H9 (cell line): Measurements from ENCODE around the gene RANBP3. TPM values are rescaled to one million over a fixed set of nuclear protein-coding genes. Genes with fewer than 3 reads are reported as not detected.

ENCODE experiments used
- DNase-seq: peaks from one replicate; pipeline ENCODE4 v3.0.0-alpha.2; 2017
- H2AFZ ChIP-seq: one replicate; pipeline ENCODE4 v1.6.1; 2013; ENCODE audit warnings: mild to moderate bottlenecking, low read length, control low read depth, moderate library complexity
- H2AK5ac ChIP-seq: 2 replicates; pipeline ENCODE4 v1.6.1; 2013; ENCODE audit warnings: low read length, control low read depth, mixed read lengths; ENCODE audit not compliant: insufficient read length
- H2BK120ac ChIP-seq: one replicate; pipeline ENCODE4 v1.6.1; 2013; ENCODE audit warnings: low read depth, mild to moderate bottlenecking, low read length, control low read depth, inconsistent platforms; ENCODE audit not compliant: poor library complexity, severe bottlenecking
- H2BK12ac ChIP-seq: 2 replicates; pipeline ENCODE4 v1.6.1; 2013; ENCODE audit warnings: low read length, control low read depth, mixed read lengths, low read depth; ENCODE audit not compliant: insufficient read length
- H2BK15ac ChIP-seq: 2 replicates; pipeline ENCODE4 v1.6.1; 2013; ENCODE audit warnings: low read depth, low read length, control low read depth
- H2BK20ac ChIP-seq: one replicate; pipeline ENCODE4 v1.6.1; 2013; ENCODE audit warnings: low read depth, mild to moderate bottlenecking, low read length, control low read depth, inconsistent platforms; ENCODE audit not compliant: poor library complexity, severe bottlenecking
- H2BK5ac ChIP-seq: 2 replicates; pipeline ENCODE4 v1.6.1; 2013; ENCODE audit warnings: low read length, control low read depth, mixed read lengths; ENCODE audit not compliant: insufficient read length
- H3K14ac ChIP-seq: 2 replicates; pipeline ENCODE4 v1.6.1; 2013; ENCODE audit warnings: low read length, control low read depth; ENCODE audit not compliant: insufficient read depth
- H3K18ac ChIP-seq: 2 replicates; pipeline ENCODE4 v1.6.1; 2013; ENCODE audit warnings: low read depth, mild to moderate bottlenecking, mixed read lengths, low read length, control low read depth; ENCODE audit not compliant: insufficient read length
- H3K23ac ChIP-seq: 2 replicates; pipeline ENCODE4 v1.6.1; 2013; ENCODE audit warnings: low read length, control low read depth, mixed read lengths, low read depth; ENCODE audit not compliant: insufficient read length
- H3K23me2 ChIP-seq: 2 replicates; pipeline ENCODE4 v1.6.1; 2013; ENCODE audit warnings: low read depth, mild to moderate bottlenecking, mixed read lengths, low read length, control low read depth; ENCODE audit not compliant: insufficient read length, poor library complexity, severe bottlenecking
- H3K27ac ChIP-seq: 2 replicates; pipeline ENCODE4 v1.5.1; 2013; ENCODE audit warnings: low read length, control low read depth, mixed read lengths, low read depth; ENCODE audit not compliant: insufficient read length
- H3K27me3 ChIP-seq: 2 replicates; pipeline ENCODE4 v1.6.1; 2013; ENCODE audit warnings: low read length, control low read depth, inconsistent platforms; ENCODE audit not compliant: insufficient read depth
- H3K4ac ChIP-seq: 2 replicates; pipeline ENCODE4 v1.6.1; 2013; ENCODE audit warnings: low read depth, mild to moderate bottlenecking, control low read depth, inconsistent platforms, low read length, moderate library complexity
- H3K4me1 ChIP-seq: 2 replicates; pipeline ENCODE4 v1.6.1; 2013; ENCODE audit warnings: low read length, control low read depth, inconsistent platforms; ENCODE audit not compliant: insufficient read depth
- H3K4me2 ChIP-seq: 2 replicates; pipeline ENCODE4 v1.6.1; 2013; ENCODE audit warnings: low read length, control low read depth, mixed read lengths; ENCODE audit not compliant: insufficient read length, insufficient read depth
- H3K56ac ChIP-seq: 2 replicates; pipeline ENCODE4 v1.6.1; 2013; ENCODE audit warnings: low read depth, mild to moderate bottlenecking, mixed read lengths, low read length, control low read depth; ENCODE audit not compliant: insufficient read length
- H3K79me1 ChIP-seq: 2 replicates; pipeline ENCODE4 v1.6.1; 2013; ENCODE audit warnings: low read depth, mild to moderate bottlenecking, moderate library complexity, low read length, control low read depth, inconsistent platforms; ENCODE audit not compliant: insufficient read depth, poor library complexity, severe bottlenecking
- H3K79me2 ChIP-seq: 2 replicates; pipeline ENCODE4 v1.6.1; 2013; ENCODE audit warnings: low read length, control low read depth, inconsistent platforms; ENCODE audit not compliant: insufficient read depth
- H3K9ac ChIP-seq: 2 replicates; pipeline ENCODE4 v1.6.1; 2013; ENCODE audit warnings: low read length, control low read depth, mixed read lengths; ENCODE audit not compliant: insufficient read length; ENCODE audit errors: extremely low read depth
- H3K9me3 ChIP-seq: one replicate; pipeline ENCODE4 v1.6.1; 2013; ENCODE audit warnings: low read depth, low read length, inconsistent platforms; ENCODE audit not compliant: control insufficient read depth
- H3T11ph ChIP-seq: one replicate; pipeline ENCODE4 v1.6.1; 2013; ENCODE audit warnings: mild to moderate bottlenecking, low read length, control low read depth, inconsistent platforms
- H4K20me1 ChIP-seq: one replicate; pipeline ENCODE4 v1.6.1; 2013; ENCODE audit not compliant: control insufficient read depth, insufficient read length, insufficient read depth
- H4K5ac ChIP-seq: 2 replicates; pipeline ENCODE4 v1.6.1; 2013; ENCODE audit warnings: low read depth, mild to moderate bottlenecking, mixed read lengths, low read length, control low read depth; ENCODE audit not compliant: insufficient read length
- H4K8ac ChIP-seq: replicated peaks from 2 replicates; pipeline ENCODE4 v1.6.1; 2013; ENCODE audit warnings: low read length, control low read depth, mixed read lengths, low read depth; ENCODE audit not compliant: insufficient read length
- H4K91ac ChIP-seq: 2 replicates; pipeline ENCODE4 v1.6.1; 2013; ENCODE audit warnings: low read depth, mild to moderate bottlenecking, moderate library complexity, mixed read lengths, low read length, control low read depth; ENCODE audit not compliant: insufficient read length
- H3K27ac Mint-ChIP-seq, 3 experiments: 2 replicates in 2 of 3; 3 replicates in 1 of 3; pipeline ENCODE4 v1.8.0; 2020 to 2021; ENCODE audit warnings: mixed read lengths in 3 of 3, mild to moderate bottlenecking in 1 of 3, moderate library complexity in 1 of 3
- H3K27me3 Mint-ChIP-seq: 2 replicates; pipeline ENCODE4 v1.8.0; 2021; ENCODE audit warnings: low read depth, mild to moderate bottlenecking, moderate library complexity, mixed read lengths
- H3K36me3 Mint-ChIP-seq, 3 experiments: 2 replicates in 2 of 3; 3 replicates in 1 of 3; pipeline ENCODE4 v1.8.0; 2020 to 2021; ENCODE audit warnings: low read depth in 3 of 3, mixed read lengths in 3 of 3; ENCODE audit not compliant: insufficient read depth in 1 of 3
- H3K4me1 Mint-ChIP-seq, 2 experiments: 2 replicates each; pipeline ENCODE4 v1.8.0; 2020; ENCODE audit warnings: mixed read lengths in 2 of 2
- H3K4me3 Mint-ChIP-seq, 2 experiments: 2 replicates in 1 of 2; 3 replicates in 1 of 2; pipeline ENCODE4 v1.8.0; 2020 to 2021; ENCODE audit warnings: mild to moderate bottlenecking in 2 of 2, mixed read lengths in 2 of 2, moderate library complexity in 1 of 2
- H3K9me3 Mint-ChIP-seq, 2 experiments: 2 replicates in 1 of 2; 3 replicates in 1 of 2; pipeline ENCODE4 v1.8.0; 2020; ENCODE audit warnings: mild to moderate bottlenecking in 2 of 2, mixed read lengths in 2 of 2, moderate library complexity in 1 of 2
- CTCF ChIP-seq: fragments of 200-600 bp; sonication (generic); conservative IDR thresholded peaks from 3 replicates; pipeline ENCODE4 v1.8.0; 2021; ENCODE audit warnings: antibody characterized with exemption, mild to moderate bottlenecking
- WGBS: extraction: QIAGEN DNeasy Blood & Tissue Kit; methylation state at CpG from one replicate; pipeline ENCODE4 v1.1.7; 2013; ENCODE audit warnings: missing lambda C conversion rate, low lambda C conversion rate, mixed read lengths; ENCODE audit not compliant: insufficient read length; ENCODE audit errors: extremely low coverage; 5-methylcytosine and 5-hydroxymethylcytosine counted together
- total RNA-seq: library from RNA; stranded (reverse); gene quantifications from 2 replicates; pipeline ENCODE4 v1.2.1, GENCODE V29; 2021

RANBP3 gene
- total RNA-seq, 1 experiment from 2014 or later: 86.5 TPM

- H2BK15ac ChIP-seq: no peak overlapping the region; the same call in 1 of the 2 replicates
- no peak overlapping the region for H4K91ac ChIP-seq
- peaks cover 13 to 23% of the 10 kb centered on the region in 2 experiments for H3K4me1 Mint-ChIP-seq
- H2BK12ac ChIP-seq: no peak overlapping the region
- H3K14ac ChIP-seq: no peak overlapping the region
- no peak overlapping the region for H3K9ac ChIP-seq
- H3K23ac ChIP-seq: no peak overlapping the region
- peak overlapping the region; percentile 95 for H3K18ac ChIP-seq
- no peak for DNase-seq
- peaks cover 0 to 2% of the 10 kb centered on the region in 2 experiments; a peak in 2 of 5 replicates for H3K9me3 Mint-ChIP-seq
- H3K27me3 Mint-ChIP-seq: peaks cover 16% of the 10 kb centered on the region
- H4K8ac ChIP-seq: no peak overlapping the region
- H2AFZ ChIP-seq: peak overlapping the region; percentile 65
- H2BK120ac ChIP-seq: no peak overlapping the region
- H4K5ac ChIP-seq: peak overlapping the region; percentile 57
- no peak overlapping the region for H2BK20ac ChIP-seq
- H2BK5ac ChIP-seq: no peak overlapping the region
- no peaks in the 10 kb centered on the region; the same call in 1 of the 2 replicates for H3K4me1 ChIP-seq
- H3K4me3 Mint-ChIP-seq: peak overlapping the region in 1 of 2 experiments; percentile 45; a peak in 1 of 5 replicates
- H2AK5ac ChIP-seq: no peak overlapping the region
- no peak overlapping the region for H3K4me2 ChIP-seq
- no peak overlapping the region for H3T11ph ChIP-seq
- H3K4ac ChIP-seq: no peak overlapping the region
- H3K79me2 ChIP-seq: no peaks in the 10 kb centered on the region
- H3K27me3 ChIP-seq: no peaks in the 10 kb centered on the region
- peak overlapping the region in 2 of 3 experiments; percentile 14 to 41; a peak in 4 of 7 replicates for H3K27ac Mint-ChIP-seq
- no peaks in the 10 kb centered on the region for H3K23me2 ChIP-seq
- no CpG with 5 or more reads among the region's 8 CpGs for WGBS
- no peaks in the 10 kb centered on the region for H4K20me1 ChIP-seq
- H3K79me1 ChIP-seq: no peaks in the 10 kb centered on the region
- H3K27ac ChIP-seq: no peak overlapping the region
- no peak for TF ChIP-seq CTCF
- peaks cover 0 to 2% (median 0%) of the 10 kb centered on the region in 3 experiments; a peak in 2 of 7 replicates for H3K36me3 Mint-ChIP-seq
- no peak overlapping the region for H3K56ac ChIP-seq
- H3K9me3 ChIP-seq: no peaks in the 10 kb centered on the region
These were observed 11.6 kb upstream of the RANBP3 start for GRCh38 chr19:5989388-5990074.
